ENCODE data around the gene OCSTAMP. TPM values are rescaled to one million over a fixed set of nuclear protein-coding genes. Genes with fewer than 3 reads are reported as not detected.

Gene OCSTAMP
- total RNA-seq, 2 donors from 2014 or later: not detected

GRCh38 chr20:46590443-46590842 lies 40.0 kb upstream of the OCSTAMP start:
- no peaks in the 10 kb centered on the region for H3K4me1 ChIP-seq
- intact Hi-C loops (cut with DNase I): no loop called here

GRCh38 chr20:46588532-46589511 lies 38.4 kb upstream of the OCSTAMP start:
- DNase-seq: no peak
- Histone ChIP-seq H3K27ac (no peak overlapping the region), H3K4me1 (no peaks in the 10 kb centered on the region), H3K36me3 (no peaks in the 10 kb centered on the region), H3K4me3 (no peak overlapping the region), H3K9ac (ENCODE audit: low read depth in 2 of 2, low read length in 2 of 2) (no peak overlapping the region), H3K27me3 (no peaks in the 10 kb centered on the region), H3K9me3 (no peaks in the 10 kb centered on the region)
- TF ChIP-seq CTCF (IDR thresholded peaks at IDR 0.05): no peak
- intact Hi-C loops (cut with DNase I): no loop called here

More at GRCh38 chr20:46590443-46590842, 40.0 kb upstream of the OCSTAMP start:
- Histone ChIP-seq H3K27ac (no peak overlapping the region), H3K9ac (ENCODE audit: low read depth in 2 of 2, low read length in 2 of 2) (no peak overlapping the region), H3K9me3 (no peaks in the 10 kb centered on the region), H3K27me3 (no peaks in the 10 kb centered on the region), H3K36me3 (no peaks in the 10 kb centered on the region), H3K4me3 (no peak overlapping the region)
- DNase-seq: no peak
- TF ChIP-seq CTCF (IDR thresholded peaks at IDR 0.05): no peak

- intact Hi-C loops (cut with DNase I): no loop called here
- no peaks in the 10 kb centered on the region for H3K27me3 ChIP-seq
- no peak overlapping the region for H3K9ac ChIP-seq (ENCODE audit: low read depth in 2 of 2, low read length in 2 of 2)
- no peaks in the 10 kb centered on the region for H3K4me1 ChIP-seq
- H3K4me3 ChIP-seq: no peak overlapping the region
- H3K9me3 ChIP-seq: no peaks in the 10 kb centered on the region
- no peak for TF ChIP-seq CTCF (IDR thresholded peaks at IDR 0.05)
- H3K27ac ChIP-seq: no peak overlapping the region
- DNase-seq: no peak
- no peaks in the 10 kb centered on the region for H3K36me3 ChIP-seq
Measured at GRCh38 chr20:46587986-46588385, 37.5 kb upstream of the OCSTAMP start.

GRCh38 chr20:46586724-46587123 lies 36.3 kb upstream of the OCSTAMP start:
- Histone ChIP-seq H3K4me1 (no peaks in the 10 kb centered on the region), H3K4me3 (no peak overlapping the region), H3K9ac (ENCODE audit: low read depth in 2 of 2, low read length in 2 of 2) (no peak overlapping the region), H3K9me3 (no peaks in the 10 kb centered on the region), H3K36me3 (no peaks in the 10 kb centered on the region), H3K27ac (no peak overlapping the region), H3K27me3 (no peaks in the 10 kb centered on the region)
- no peak for DNase-seq
- intact Hi-C loops (cut with DNase I): no loop called here
- TF ChIP-seq CTCF (IDR thresholded peaks at IDR 0.05): no peak

- TF ChIP-seq CTCF (IDR thresholded peaks at IDR 0.05): no peak
- H3K36me3 ChIP-seq: no peaks in the 10 kb centered on the region
- intact Hi-C loops (cut with DNase I): no loop called here
- H3K4me1 ChIP-seq: no peaks in the 10 kb centered on the region
- DNase-seq: no peak
- no peaks in the 10 kb centered on the region for H3K9me3 ChIP-seq
- no peak overlapping the region for H3K9ac ChIP-seq (ENCODE audit: low read depth in 2 of 2, low read length in 2 of 2)
- H3K27me3 ChIP-seq: no peaks in the 10 kb centered on the region
- no peak overlapping the region for H3K4me3 ChIP-seq
- H3K27ac ChIP-seq: no peak overlapping the region
Measured at GRCh38 chr20:46584508-46584907, 34.1 kb upstream of the OCSTAMP start.
